Glutamatergic neuron (in vitro differentiated cells): Measurements from ENCODE around the gene CRMP1. TPM values are rescaled to one million over a fixed set of nuclear protein-coding genes. Genes with fewer than 3 reads are reported as not detected.

Source experiments
- DNase-seq: peaks from one replicate; pipeline ENCODE4 v3.0.0; 2022
- H3K27ac Mint-ChIP-seq: one replicate; pipeline ENCODE4 v1.8.0; 2020; ENCODE audit warnings: mild to moderate bottlenecking, mixed read lengths, inconsistent platforms; ENCODE audit not compliant: unreplicated experiment
- H3K27me3 Mint-ChIP-seq: one replicate; pipeline ENCODE4 v1.8.0; 2020; ENCODE audit warnings: mild to moderate bottlenecking, moderate library complexity, mixed read lengths, inconsistent platforms; ENCODE audit not compliant: unreplicated experiment
- H3K36me3 Mint-ChIP-seq: one replicate; pipeline ENCODE4 v1.8.0; 2020; ENCODE audit warnings: mild to moderate bottlenecking, mixed read lengths, inconsistent platforms; ENCODE audit not compliant: unreplicated experiment
- H3K4me1 Mint-ChIP-seq: one replicate; pipeline ENCODE4 v1.8.0; 2020; ENCODE audit warnings: mild to moderate bottlenecking, low read depth, mixed read lengths, inconsistent platforms; ENCODE audit not compliant: unreplicated experiment
- H3K4me3 Mint-ChIP-seq: one replicate; pipeline ENCODE4 v1.8.0; 2020; ENCODE audit warnings: mild to moderate bottlenecking, mixed read lengths, inconsistent platforms; ENCODE audit not compliant: unreplicated experiment
- H3K9me3 Mint-ChIP-seq: one replicate; pipeline ENCODE4 v1.8.0; 2020; ENCODE audit warnings: mild to moderate bottlenecking, moderate library complexity, mixed read lengths, inconsistent platforms; ENCODE audit not compliant: unreplicated experiment
- CTCF ChIP-seq: fragments of 200-600 bp; sonication (generic); IDR thresholded peaks from one replicate; pipeline ENCODE4 v1.5.0; 2021; ENCODE audit not compliant: partially characterized antibody, unreplicated experiment
- total RNA-seq: library from RNA; stranded (reverse); fragmentation: NEBNext Ultra II Directional; extraction: Animal tissue kit (Norgen Biotek cat#: 25700); gene quantifications from one replicate; pipeline ENCODE4 v1.2.1, GENCODE V29; 2021; ENCODE audit not compliant: unreplicated experiment

Gene CRMP1
- total RNA-seq, 1 donor from 2014 or later: 947 TPM

DNA sequence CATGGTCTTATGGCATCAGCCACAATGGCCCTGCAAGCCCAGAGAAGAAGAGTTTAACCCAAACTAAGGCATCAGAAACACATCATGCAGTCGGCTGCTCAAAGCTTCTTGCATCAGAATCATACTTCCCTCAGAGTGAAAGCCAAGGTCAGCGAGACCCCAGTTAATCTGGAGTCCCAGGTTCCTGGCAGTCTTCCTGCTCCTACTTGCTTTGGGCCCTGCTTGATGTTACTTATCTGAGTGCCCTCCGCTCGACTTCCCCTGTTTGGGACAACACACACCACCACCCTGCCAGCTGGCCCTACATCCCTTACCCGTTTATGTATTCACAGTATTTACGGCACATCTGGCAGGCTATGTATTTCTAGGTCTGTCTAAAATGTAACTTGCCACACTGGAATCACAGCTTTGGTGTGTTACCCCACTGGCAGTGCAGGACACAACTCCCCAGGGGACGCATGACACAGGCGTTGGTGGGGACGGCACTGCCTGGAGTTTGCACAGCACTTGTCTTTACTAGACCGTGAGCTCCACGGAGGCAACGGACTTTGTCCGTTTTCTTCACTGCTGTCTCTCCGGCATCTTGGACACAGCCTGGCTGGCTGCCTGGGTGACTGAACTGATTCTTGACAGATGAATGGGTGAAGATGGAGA is 22.8 kb downstream of the CRMP1 start:
- peaks cover 22% of the 10 kb centered on the region for H3K9me3 Mint-ChIP-seq
- peaks cover 22% of the 10 kb centered on the region for H3K27me3 Mint-ChIP-seq
- DNase-seq: no peak
- TF ChIP-seq CTCF: no peak
- peaks cover 59% of the 10 kb centered on the region for H3K4me1 Mint-ChIP-seq
- H3K4me3 Mint-ChIP-seq: peak overlapping the region; percentile 53
- peak overlapping the region; percentile 86 for H3K27ac Mint-ChIP-seq
- peaks cover 22% of the 10 kb centered on the region for H3K36me3 Mint-ChIP-seq

DNA sequence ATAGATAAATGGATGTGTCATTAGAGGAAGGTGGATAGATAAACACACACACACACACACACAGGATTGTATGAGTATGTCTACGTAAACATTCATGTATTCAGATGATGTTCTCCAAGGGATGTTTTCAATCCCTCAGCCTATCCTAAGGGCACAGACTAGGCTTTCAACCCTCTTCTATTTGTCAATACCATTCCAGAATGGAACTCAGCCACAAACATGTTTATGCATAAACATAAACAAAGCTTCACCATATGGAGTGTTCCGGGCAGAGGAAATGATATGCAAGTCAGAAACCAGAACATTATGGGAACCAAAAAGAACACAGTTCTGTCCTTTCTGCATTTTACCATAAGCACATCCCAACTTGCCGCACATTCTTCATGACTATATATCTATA is 25.0 kb downstream of the CRMP1 start:
- H3K36me3 Mint-ChIP-seq: peaks cover 12% of the 10 kb centered on the region
- peak overlapping the region; percentile 82 for H3K4me3 Mint-ChIP-seq
- no peak for DNase-seq
- H3K27ac Mint-ChIP-seq: peak overlapping the region; percentile 95
- peaks cover 50% of the 10 kb centered on the region for H3K4me1 Mint-ChIP-seq
- H3K9me3 Mint-ChIP-seq: peaks cover 16% of the 10 kb centered on the region
- H3K27me3 Mint-ChIP-seq: peaks cover 21% of the 10 kb centered on the region
- TF ChIP-seq CTCF: no peak

DNA sequence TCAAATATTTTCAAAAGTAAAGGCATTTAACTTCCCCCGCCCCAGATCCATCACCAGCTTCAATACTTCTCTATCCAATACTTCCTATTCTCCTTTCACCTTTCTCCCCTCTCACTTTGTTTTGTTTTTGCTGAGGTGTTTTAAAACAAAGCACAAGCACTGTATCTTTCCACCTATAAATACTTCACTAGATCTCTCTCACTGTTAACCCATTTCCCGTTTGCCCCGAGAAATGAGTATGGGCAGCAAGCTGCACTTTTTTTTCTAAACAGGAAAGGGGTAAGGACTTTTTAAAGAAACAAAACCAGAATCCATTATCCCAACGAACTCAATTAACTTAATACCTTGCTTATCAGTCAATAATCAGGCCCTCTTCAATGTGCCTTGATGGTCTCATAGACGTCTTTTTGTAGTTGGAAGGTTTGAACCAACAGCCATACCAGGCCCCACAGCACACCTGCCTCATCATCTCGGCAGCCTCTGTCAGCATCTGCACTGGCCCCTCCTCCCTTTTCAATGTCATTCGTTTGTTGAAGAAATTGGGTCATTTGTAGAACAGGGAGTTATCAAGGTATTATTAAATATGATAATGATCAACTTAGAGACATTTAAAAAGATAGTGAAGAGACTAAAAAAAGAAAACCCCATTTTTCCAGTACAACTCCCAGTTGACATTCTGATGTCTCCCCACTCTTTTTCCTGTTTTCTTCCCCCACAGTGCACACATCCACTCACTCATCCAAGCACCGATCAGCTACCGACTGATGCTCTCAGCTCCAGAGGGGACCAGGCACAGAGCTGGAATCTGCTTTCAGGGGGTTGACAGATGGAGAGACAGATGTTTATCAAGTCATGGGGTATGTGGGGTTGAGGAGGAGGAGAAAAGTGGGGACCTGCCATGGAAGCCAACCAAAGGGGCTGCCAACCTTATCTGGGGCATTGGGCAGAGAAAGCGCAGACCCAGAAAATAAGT is 25.8 kb downstream of the CRMP1 start:
- H3K27me3 Mint-ChIP-seq: peaks cover 18% of the 10 kb centered on the region
- peak overlapping the region; percentile 95 for H3K27ac Mint-ChIP-seq
- H3K36me3 Mint-ChIP-seq: peaks cover 11% of the 10 kb centered on the region
- H3K9me3 Mint-ChIP-seq: peaks cover 15% of the 10 kb centered on the region
- H3K4me3 Mint-ChIP-seq: peak overlapping the region; percentile 82
- no peak for DNase-seq
- TF ChIP-seq CTCF: no peak
- peaks cover 52% of the 10 kb centered on the region for H3K4me1 Mint-ChIP-seq

GRCh38 chr4:5865896-5866599 is 26.8 kb downstream of the CRMP1 start:
- Mint-ChIP-seq H3K27me3 (peaks cover 18% of the 10 kb centered on the region), H3K27ac (peak overlapping the region; percentile 72), H3K36me3 (peaks cover 11% of the 10 kb centered on the region), H3K4me3 (no peak overlapping the region), H3K9me3 (peaks cover 19% of the 10 kb centered on the region), H3K4me1 (peaks cover 54% of the 10 kb centered on the region)
- no peak for TF ChIP-seq CTCF
- no peak for DNase-seq
